Measurements from ENCODE around the gene CHP1. TPM values are rescaled to one million over a fixed set of nuclear protein-coding genes. Genes with fewer than 3 reads are reported as not detected.
"Not testable (repeated sequence)": the region's sequence is repeated elsewhere in the genome, so short reads cannot be mapped to it uniquely, and the experiment has no call there.

The CHP1 gene
- total and polyA plus RNA-seq, 3 donors from 2014 or later, result 36.6 to 72.7 (median 61.9) TPM

DNA sequence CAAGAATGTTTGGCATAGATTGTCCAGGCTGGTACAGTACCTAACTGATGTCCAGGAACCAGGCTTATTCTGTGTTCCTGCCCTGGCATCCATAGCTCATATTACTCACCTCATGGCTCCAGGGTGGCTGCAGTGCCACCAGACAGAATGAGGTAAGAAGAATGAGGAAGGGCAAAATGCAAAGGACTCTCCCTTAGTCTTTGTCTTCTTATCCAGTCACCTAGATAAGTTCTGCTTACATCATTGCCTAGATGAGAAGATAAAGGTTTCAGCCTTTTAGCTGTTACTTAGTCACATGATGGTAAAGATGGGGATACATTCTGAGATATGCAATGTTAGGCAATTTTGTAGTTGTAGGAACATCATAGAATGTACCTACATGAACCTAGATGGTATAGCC is 45.8 kb downstream of the CHP1 start:
- H3K36me3 ChIP-seq (ENCODE audit: low read depth, missing control alignments), result no peaks in the 10 kb centered on the region
- intact Hi-C loops (cut with DNase I; ENCODE audit: low total_unique reads), result no loop called here
- DNase-seq, result no peak
- no peak overlapping the region for H3K27ac ChIP-seq
- H3K9me3 ChIP-seq, result no peaks in the 10 kb centered on the region
- H3K4me1 ChIP-seq, result no peaks in the 10 kb centered on the region
- H3K27me3 ChIP-seq, result no peaks in the 10 kb centered on the region
- no peak overlapping the region for H3K4me3 ChIP-seq
- TF ChIP-seq, protein P1, sequence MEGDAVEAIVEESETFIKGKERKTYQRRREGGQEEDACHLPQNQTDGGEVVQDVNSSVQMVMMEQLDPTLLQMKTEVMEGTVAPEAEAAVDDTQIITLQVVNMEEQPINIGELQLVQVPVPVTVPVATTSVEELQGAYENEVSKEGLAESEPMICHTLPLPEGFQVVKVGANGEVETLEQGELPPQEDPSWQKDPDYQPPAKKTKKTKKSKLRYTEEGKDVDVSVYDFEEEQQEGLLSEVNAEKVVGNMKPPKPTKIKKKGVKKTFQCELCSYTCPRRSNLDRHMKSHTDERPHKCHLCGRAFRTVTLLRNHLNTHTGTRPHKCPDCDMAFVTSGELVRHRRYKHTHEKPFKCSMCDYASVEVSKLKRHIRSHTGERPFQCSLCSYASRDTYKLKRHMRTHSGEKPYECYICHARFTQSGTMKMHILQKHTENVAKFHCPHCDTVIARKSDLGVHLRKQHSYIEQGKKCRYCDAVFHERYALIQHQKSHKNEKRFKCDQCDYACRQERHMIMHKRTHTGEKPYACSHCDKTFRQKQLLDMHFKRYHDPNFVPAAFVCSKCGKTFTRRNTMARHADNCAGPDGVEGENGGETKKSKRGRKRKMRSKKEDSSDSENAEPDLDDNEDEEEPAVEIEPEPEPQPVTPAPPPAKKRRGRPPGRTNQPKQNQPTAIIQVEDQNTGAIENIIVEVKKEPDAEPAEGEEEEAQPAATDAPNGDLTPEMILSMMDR (IDR thresholded peaks at IDR 0.05), result no peak
- no peak for TF ChIP-seq POLR2A (IDR thresholded peaks at IDR 0.05)

DNA sequence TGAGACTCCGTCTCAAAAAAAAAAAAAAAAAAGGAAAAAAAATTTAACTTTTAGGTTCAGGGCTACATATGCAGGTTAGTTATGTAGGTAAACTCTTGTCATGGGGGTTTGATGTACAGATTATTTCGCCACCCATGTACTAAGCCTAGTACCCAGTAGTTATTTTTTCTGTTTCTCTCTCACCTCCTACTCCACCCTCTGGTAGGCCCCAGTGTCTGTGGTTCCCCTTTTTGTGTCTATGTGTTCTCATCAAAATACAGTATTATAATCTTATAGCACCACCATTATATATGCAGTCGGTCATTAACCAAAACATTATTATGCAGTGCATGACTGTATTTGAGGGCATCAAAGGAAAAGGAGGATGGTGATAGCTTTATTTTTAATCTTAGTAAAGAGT is 47.3 kb downstream of the CHP1 start:
- Histone ChIP-seq H3K4me1 (no peaks in the 10 kb centered on the region), H3K9me3 (no peaks in the 10 kb centered on the region), H3K27me3 (no peaks in the 10 kb centered on the region), H3K36me3 (ENCODE audit: low read depth, missing control alignments) (no peaks in the 10 kb centered on the region), H3K4me3 (no peak overlapping the region), H3K27ac (no peak overlapping the region)
- TF ChIP-seq POLR2A (IDR thresholded peaks at IDR 0.05), result no peak
- TF ChIP-seq, protein P1 (IDR thresholded peaks at IDR 0.05), result no peak
- no peak for DNase-seq
- 92% methylated on average over 3 of the region's 3 CpGs for WGBS, 2 donors
- intact Hi-C loops (cut with DNase I; ENCODE audit: low total_unique reads), result no loop called here

DNA sequence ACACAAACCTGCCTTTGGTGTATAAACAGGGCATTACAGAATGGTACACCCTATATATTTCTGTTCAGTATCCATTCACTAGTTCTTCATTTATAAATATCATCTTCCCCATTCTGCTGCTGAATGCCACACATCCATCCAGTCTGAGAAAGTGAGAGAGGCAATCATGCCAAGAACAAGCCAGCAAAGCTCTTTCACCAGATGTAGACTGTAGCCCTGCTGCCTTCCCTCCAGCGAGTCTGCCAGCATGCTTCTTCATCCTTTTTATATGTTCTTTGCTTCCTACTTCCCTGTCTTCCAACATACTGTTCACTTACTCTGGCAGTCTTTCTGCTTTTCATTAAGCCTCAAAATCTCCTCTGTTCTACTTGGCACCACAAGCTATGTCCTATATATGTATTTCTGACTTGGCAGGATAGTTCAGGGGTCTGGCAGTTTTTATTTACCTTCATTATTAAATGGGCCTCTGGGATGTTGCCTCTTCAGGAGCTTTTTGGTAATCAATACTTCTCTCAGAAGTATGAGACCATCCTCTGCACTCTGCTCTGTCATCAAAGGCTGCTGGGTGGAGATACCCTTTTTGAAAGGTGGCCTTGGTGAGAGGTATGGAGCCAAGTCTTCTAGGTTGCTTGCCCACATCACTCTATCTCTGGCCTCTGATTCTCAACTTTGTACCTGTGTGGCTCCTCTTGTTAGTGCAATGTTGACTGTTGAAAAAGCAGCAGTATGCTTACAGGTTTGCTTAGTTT is 48.6 kb downstream of the CHP1 start:
- Histone ChIP-seq H3K4me3 (no peak overlapping the region), H3K36me3 (ENCODE audit: low read depth, missing control alignments) (no peaks in the 10 kb centered on the region), H3K4me1 (no peaks in the 10 kb centered on the region), H3K27ac (no peak overlapping the region), H3K9me3 (no peaks in the 10 kb centered on the region), H3K27me3 (no peaks in the 10 kb centered on the region)
- DNase-seq, result no peak
- intact Hi-C loops (cut with DNase I; ENCODE audit: low total_unique reads), result no loop called here
- TF ChIP-seq, protein P1 (IDR thresholded peaks at IDR 0.05), result no peak
- no peak for TF ChIP-seq POLR2A (IDR thresholded peaks at IDR 0.05)
- WGBS, 2 donors, result 73 to 88% methylated on average over 1 of the region's 1 CpG

DNA sequence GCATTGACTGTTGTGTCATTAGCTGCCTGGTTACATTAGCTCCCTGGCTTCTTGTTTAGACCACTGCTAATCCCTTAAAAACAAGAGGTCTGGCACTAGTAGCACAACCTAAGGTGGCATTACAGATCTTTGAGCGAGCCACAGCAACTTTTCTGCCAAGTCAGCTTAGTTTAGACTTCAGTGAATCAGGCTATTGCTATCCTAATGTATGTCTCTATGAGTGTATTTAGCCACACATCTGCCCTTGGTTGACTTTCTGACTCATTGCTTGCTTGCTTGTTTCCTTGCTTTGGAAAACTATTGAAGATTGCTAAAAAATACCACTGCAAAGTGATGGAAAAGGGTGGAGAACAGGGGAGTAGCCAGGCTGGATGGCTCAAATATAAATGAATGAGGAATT is 50.2 kb downstream of the CHP1 start:
- Histone ChIP-seq H3K4me3 (no peak overlapping the region), H3K36me3 (ENCODE audit: low read depth, missing control alignments) (no peaks in the 10 kb centered on the region), H3K27ac (no peak overlapping the region), H3K4me1 (peaks cover 3% of the 10 kb centered on the region), H3K9me3 (no peaks in the 10 kb centered on the region), H3K27me3 (no peaks in the 10 kb centered on the region)
- DNase-seq, result no peak
- no peak for TF ChIP-seq POLR2A (IDR thresholded peaks at IDR 0.05)
- TF ChIP-seq, protein P1 (IDR thresholded peaks at IDR 0.05), result no peak
- 86 to 92% methylated on average over 1 of the region's 1 CpG for WGBS, 2 donors
- intact Hi-C loops (cut with DNase I; ENCODE audit: low total_unique reads), result no loop called here

DNA sequence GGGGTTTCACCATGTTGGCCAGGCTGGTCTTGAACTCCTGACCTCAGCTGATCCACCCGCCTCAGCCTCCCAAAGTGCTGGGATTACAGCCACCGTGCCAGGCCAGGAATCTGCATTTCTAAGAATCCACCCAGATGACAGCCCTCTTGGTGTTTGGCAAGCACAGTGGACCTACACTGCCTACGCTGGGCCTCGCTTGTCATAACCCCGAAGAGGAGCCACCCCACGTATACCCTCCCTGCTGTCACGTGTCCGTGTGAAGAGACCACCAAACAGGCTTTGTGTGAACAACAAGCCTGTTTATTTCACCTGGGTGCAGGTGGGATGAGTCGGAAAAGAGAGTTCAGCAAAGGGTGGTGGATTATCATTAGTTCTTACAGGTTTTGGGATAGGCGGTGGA is 51.4 kb downstream of the CHP1 start:
- H3K4me3 ChIP-seq; H3K27ac ChIP-seq; DNase-seq; intact Hi-C loops (cut with DNase I; ENCODE audit: low total_unique reads); H3K36me3 ChIP-seq (ENCODE audit: low read depth, missing control alignments); H3K9me3 ChIP-seq; H3K27me3 ChIP-seq; H3K4me1 ChIP-seq: not testable (repeated sequence)
- WGBS, 2 donors, result 85 to 93% methylated on average over 10 of the region's 10 CpGs

DNA sequence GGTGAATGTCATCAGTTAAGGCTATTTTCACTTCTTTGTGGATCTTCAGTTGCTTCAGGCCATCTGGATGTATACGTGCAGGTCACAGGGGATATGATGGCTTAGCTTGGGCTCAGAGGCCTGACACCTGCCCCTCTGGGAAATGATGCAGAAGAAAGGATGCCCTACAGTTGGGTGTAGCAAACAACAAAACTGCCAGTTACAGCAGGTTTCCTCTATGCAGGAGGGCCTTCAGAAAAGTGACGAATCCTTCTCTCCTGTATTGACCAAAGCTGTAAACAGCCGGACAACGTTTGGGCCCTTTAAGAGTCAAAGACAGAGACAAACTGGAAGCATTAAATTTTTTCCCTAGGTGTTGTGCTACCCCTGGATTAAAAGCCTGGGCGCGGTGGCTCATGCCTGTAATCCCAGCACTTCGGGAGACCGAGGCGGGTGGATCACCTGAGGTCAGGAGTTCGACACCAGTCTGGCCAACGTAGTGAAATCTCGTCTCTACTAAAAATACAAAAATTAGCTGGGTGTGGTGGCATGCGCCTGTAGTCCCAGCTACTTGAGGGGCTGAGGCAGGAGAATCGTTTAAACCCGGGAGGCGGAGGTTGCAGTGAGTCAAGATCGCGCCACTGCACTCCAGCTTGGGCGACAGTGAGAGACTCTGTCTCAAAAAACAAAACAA is 52.0 kb downstream of the CHP1 start:
- intact Hi-C loops (cut with DNase I; ENCODE audit: low total_unique reads); H3K9me3 ChIP-seq; H3K36me3 ChIP-seq (ENCODE audit: low read depth, missing control alignments); H3K27me3 ChIP-seq; DNase-seq; H3K4me1 ChIP-seq: not testable (repeated sequence)
- Histone ChIP-seq H3K27ac (peak overlapping the region; percentile 92 to 96), H3K4me3 (peak overlapping the region; percentile 85 to 99)
- 29 to 30% methylated on average over 19 of the region's 19 CpGs for WGBS, 2 donors

Data from testis (tissue), 3 donors.